Measurements from ENCODE around the gene VDAC1. TPM values are rescaled to one million over a fixed set of nuclear protein-coding genes. Genes with fewer than 3 reads are reported as not detected.

The VDAC1 gene
- total RNA-seq, 2 experiments from 2014 or later = 488 to 491 TPM

Other genes with a start within 250 kb of the VDAC1 start
- 10 to 100 TPM; 24.7 to 30.8 TPM for gene C5orf15, start 36.4 kb downstream of the VDAC1 start, total RNA-seq
- 10 to 100 TPM; 24.4 to 25.6 TPM for gene TCF7, start 109.7 kb upstream of the VDAC1 start, total RNA-seq
- 100 to 1,000 TPM; 245 to 268 TPM for gene SKP1, start 172.0 kb upstream of the VDAC1 start, total RNA-seq
- 100 to 1,000 TPM; 185 to 193 TPM for gene PPP2CA, start 221.1 kb upstream of the VDAC1 start, total RNA-seq